HepG2 (cell line): Measurements from ENCODE around the gene WDR35. TPM values are rescaled to one million over a fixed set of nuclear protein-coding genes. Genes with fewer than 3 reads are reported as not detected.

Experiments used
- ATAC-seq: fragments of 200-7000 bp; cut with Tn5 transposase; 3 replicates; pipeline ENCODE4 v1.9.1; 2020; ENCODE audit warnings: mild to moderate bottlenecking, moderate library complexity
- BruUV-seq: library from RNA; stranded (reverse); fragments of 400-500 nt; replicated peaks from 2 replicates; lab custom pipeline; 2021; lab: Mats Ljungman, UMichigan
- CTCF ChIA-PET: fragments of 300-600 bp; formaldehyde crosslinking; extraction: SDS; loops from one replicate; lab custom pipeline; 2021; ENCODE audit warnings: low total read pairs, inconsistent platforms, low intra/inter-chr PET ratio; lab: Yijun Ruan, JAX
- POLR2A ChIA-PET: fragments of 350-600 bp; sonication (Branson Sonifier 250); formaldehyde crosslinking; loops from one replicate; lab custom pipeline; 2020; ENCODE audit warnings: antibody characterized with exemption, inconsistent platforms; lab: Yijun Ruan, JAX
- DNase-seq: peaks from one replicate; pipeline ENCODE4 v3.0.0-alpha.2; 2015; ENCODE audit warnings: low spot score
- FAIRE-seq: peaks from 3 replicates; lab custom pipeline; 2011; peaks lifted over from hg19 to GRCh38; lab: Jason Lieb, UNC
- H2AFZ ChIP-seq: one replicate; pipeline ENCODE4 v1.6.1; 2011; ENCODE audit warnings: low read length, inconsistent platforms
- H3K27ac ChIP-seq: fragments of 300-600 bp; 3 replicates; pipeline ENCODE4 v1.8.0; 2011; ENCODE audit warnings: mixed run types, mild to moderate bottlenecking, mixed read lengths, low read length, inconsistent platforms; ENCODE audit not compliant: insufficient read depth; ENCODE audit errors: extremely low read length
- H3K27me3 ChIP-seq, 2 experiments: fragments of 200-600 bp in 1 of 2; 2 replicates in 1 of 2; 3 replicates in 1 of 2; pipeline versions ENCODE4 v1.6.0 to v1.8.0; 2011; ENCODE audit warnings: low read length in 2 of 2, mild to moderate bottlenecking in 2 of 2, moderate library complexity in 2 of 2, inconsistent platforms in 1 of 2; ENCODE audit not compliant: insufficient read depth in 2 of 2, control insufficient read depth in 1 of 2
- H3K36me3 ChIP-seq, 2 experiments: fragments of 200-600 bp in 1 of 2; replicated peaks in 1 of 2; 2 replicates in 1 of 2; 3 replicates in 1 of 2; pipeline versions ENCODE4 v1.5.1 to v1.8.0; 2011; ENCODE audit warnings: low read length in 2 of 2, inconsistent platforms in 1 of 2; ENCODE audit not compliant: insufficient read depth in 2 of 2, control insufficient read depth in 1 of 2
- H3K4me1 ChIP-seq: 2 replicates; pipeline ENCODE4 v1.5.1; 2012; ENCODE audit warnings: low read length, inconsistent platforms; ENCODE audit not compliant: insufficient read depth
- H3K4me2 ChIP-seq: 2 replicates; pipeline ENCODE4 v1.6.0; 2011; ENCODE audit warnings: low read depth, low read length, inconsistent platforms
- H3K4me3 ChIP-seq, 3 experiments: fragments of 200-600 bp in 1 of 3; sonication (generic), shearing (Covaris generic) in 1 of 3; replicated peaks in 1 of 3; 2 replicates each; pipeline ENCODE4 v1.5.1; 2011 to 2016; ENCODE audit warnings: low read length in 3 of 3, inconsistent platforms in 2 of 3, low read depth in 2 of 3, mild to moderate bottlenecking in 2 of 3, control low read depth in 1 of 3, mixed read lengths in 1 of 3; ENCODE audit not compliant: insufficient read depth in 1 of 3
- H3K79me2 ChIP-seq: one replicate; pipeline ENCODE4 v1.6.1; 2011; ENCODE audit warnings: low read length, inconsistent platforms; ENCODE audit not compliant: insufficient read depth
- H3K9ac ChIP-seq: 2 replicates; pipeline ENCODE4 v1.6.0; 2011; ENCODE audit warnings: mild to moderate bottlenecking, low read depth, low read length, inconsistent platforms; ENCODE audit not compliant: insufficient read depth
- H3K9me3 ChIP-seq: 2 replicates; pipeline ENCODE4 v1.5.1; 2012; ENCODE audit warnings: mild to moderate bottlenecking, low read length
- H4K20me1 ChIP-seq: 2 replicates; pipeline ENCODE4 v1.6.0; 2011; ENCODE audit warnings: inconsistent platforms, mild to moderate bottlenecking, low read length, moderate library complexity; ENCODE audit not compliant: insufficient read depth
- MED1 ChIP-seq: sonication (generic); formaldehyde crosslinking; IDR thresholded peaks from 2 replicates; pipeline ENCODE4 v1.4.0; 2020; ENCODE audit warnings: missing genetic modification reagents
- POLR2A ChIP-seq, 2 experiments: IDR thresholded peaks; 2 replicates each; pipeline ENCODE4 v1.6.1; 2011; ENCODE audit warnings: low read depth in 2 of 2, low read length in 2 of 2, mild to moderate bottlenecking in 1 of 2, moderate library complexity in 1 of 2; ENCODE audit not compliant: insufficient read depth in 1 of 2
- SETDB1 ChIP-seq: sonication (generic); formaldehyde crosslinking; IDR thresholded peaks from 2 replicates; pipeline ENCODE4 v1.5.1; 2020; ENCODE audit warnings: missing genetic modification reagents, mild to moderate bottlenecking, borderline replicate concordance
- ZNF484 ChIP-seq: sonication (generic); formaldehyde crosslinking; IDR thresholded peaks from 2 replicates; pipeline ENCODE4 v1.5.1; 2020; ENCODE audit warnings: mild to moderate bottlenecking, low read depth, missing genetic modification reagents, borderline replicate concordance
- WGBS: methylation state at CpG from one replicate; pipeline ENCODE4 v1.1.6; 2017; ENCODE audit warnings: low lambda C conversion rate; 5-methylcytosine and 5-hydroxymethylcytosine counted together
- in situ Hi-C: cut with HindIII; loops from 2 replicates; pipeline ENCODE4 v1.10.0; 2017; ENCODE audit warnings: low pct_unique_long_range_greater_than_20kb; ENCODE audit not compliant: extremely low pct_ligation_motif_present
- intact Hi-C: fragments of 100-400 bp; cut with micrococcal nuclease; formaldehyde crosslinking; loops from one replicate; pipeline ENCODE4 v1.10.0; 2022; ENCODE audit not compliant: unreplicated experiment
- polyA plus RNA-seq, 8 experiments: library from polyadenylated mRNA; depleted of rRNA in 3 of 8; stranded (reverse) in 7 of 8; unstranded in 1 of 8; fragments of >200 nt; fragmentation: Illumina TruSeq in 4 of 8; extraction: Trizol in 4 of 8; gene quantifications; 2 replicates each; pipeline versions ENCODE4 v1.2.1 to v1.2.3, GENCODE V29; 2011 to 2016; ENCODE audit warnings: low read depth in 4 of 8, missing spikeins in 1 of 8, mixed read lengths in 1 of 8; ENCODE audit not compliant: insufficient read depth in 1 of 8
- total RNA-seq, 5 experiments: library from RNA; depleted of rRNA; stranded (reverse); fragments of >200 nt; fragmentation: Illumina TruSeq; extraction: Trizol; gene quantifications; 2 replicates each; pipeline ENCODE4 v1.2.3, GENCODE V29; 2016; ENCODE audit warnings: low read depth in 1 of 5
- TF ChIP-seq, protein P1 (sequence below): sonication (generic); formaldehyde crosslinking; IDR thresholded peaks from 2 replicates; pipeline ENCODE4 v1.4.0; 2020; ENCODE audit warnings: missing genetic modification reagents
- TF ChIP-seq, protein P2 (sequence below): sonication (generic); formaldehyde crosslinking; IDR thresholded peaks from 2 replicates; pipeline ENCODE4 v1.5.0; 2020; ENCODE audit warnings: missing genetic modification reagents, mild to moderate bottlenecking, borderline replicate concordance

The WDR35 gene
- total and polyA plus RNA-seq, 2 of the 13 experiments (the other 11 are each of a cell fraction or from before 2014, with no cell fraction given) = 11.1 to 19.6 TPM

DNA sequence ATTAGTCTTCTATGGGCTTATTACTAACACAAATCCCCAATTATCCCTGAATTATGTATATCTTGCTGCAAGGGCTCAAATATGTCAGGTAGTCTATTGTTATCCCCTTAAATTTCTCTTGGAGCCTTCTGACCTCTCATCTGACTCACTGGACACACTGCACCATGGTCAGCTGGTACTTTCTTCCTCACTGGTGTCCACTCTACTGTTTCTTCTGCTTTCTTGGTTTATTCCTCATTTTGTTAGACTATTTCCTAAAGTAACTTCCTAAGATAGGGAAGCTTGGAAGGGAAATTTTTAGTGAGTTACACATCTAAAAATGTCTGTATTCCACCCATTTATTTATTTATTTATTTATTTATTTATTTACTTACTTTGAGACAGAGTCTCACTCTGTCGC is 26.5 kb downstream of the WDR35 start:
- ATAC-seq (no peak), FAIRE-seq (no peak), DNase-seq (no peak)
- intact Hi-C loops = no loop called here
- ChIA-PET POLR2A (no interaction called here), CTCF (no interaction called here)
- Histone ChIP-seq H3K4me3 (no peak overlapping the region), H3K27me3 (no peaks in the 10 kb centered on the region), H3K4me2 (no peak overlapping the region), H3K9ac (no peak overlapping the region), H3K4me1 (no peaks in the 10 kb centered on the region), H3K9me3 (no peaks in the 10 kb centered on the region), H3K79me2 (no peaks in the 10 kb centered on the region), H2AFZ (no peak overlapping the region), H4K20me1 (no peaks in the 10 kb centered on the region), H3K27ac (no peak overlapping the region), H3K36me3 (peaks cover 8 to 15% of the 10 kb centered on the region in 2 experiments; a peak in 4 of 5 replicates)
- in situ Hi-C loops = loop anchor here (5.0 kb wide), 1 partner anchor 129 kb away; no protein-coding TSS in a partner anchor
- no TSS peak for BruUV-seq
- TF ChIP-seq MED1 (CRISPR knock-in tag) = no peak
- no peak for TF ChIP-seq ZNF484 (CRISPR knock-in tag)
- no peak for TF ChIP-seq POLR2A (IDR thresholded peaks at IDR 0.05; ENCODE audit: insufficient read depth in 1 of 2, low read depth in 2 of 2, low read length in 2 of 2)
- TF ChIP-seq, protein P1, sequence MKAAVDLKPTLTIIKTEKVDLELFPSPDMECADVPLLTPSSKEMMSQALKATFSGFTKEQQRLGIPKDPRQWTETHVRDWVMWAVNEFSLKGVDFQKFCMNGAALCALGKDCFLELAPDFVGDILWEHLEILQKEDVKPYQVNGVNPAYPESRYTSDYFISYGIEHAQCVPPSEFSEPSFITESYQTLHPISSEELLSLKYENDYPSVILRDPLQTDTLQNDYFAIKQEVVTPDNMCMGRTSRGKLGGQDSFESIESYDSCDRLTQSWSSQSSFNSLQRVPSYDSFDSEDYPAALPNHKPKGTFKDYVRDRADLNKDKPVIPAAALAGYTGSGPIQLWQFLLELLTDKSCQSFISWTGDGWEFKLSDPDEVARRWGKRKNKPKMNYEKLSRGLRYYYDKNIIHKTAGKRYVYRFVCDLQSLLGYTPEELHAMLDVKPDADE = no peak
- TF ChIP-seq SETDB1 (CRISPR knock-in tag) = no peak
- TF ChIP-seq, protein P2, sequence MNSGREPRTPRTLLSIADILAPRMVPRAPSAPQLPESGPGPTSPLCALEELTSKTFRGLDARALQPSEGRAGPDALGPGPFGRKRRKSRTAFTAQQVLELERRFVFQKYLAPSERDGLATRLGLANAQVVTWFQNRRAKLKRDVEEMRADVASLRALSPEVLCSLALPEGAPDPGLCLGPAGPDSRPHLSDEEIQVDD (CRISPR knock-in tag) = no peak
- WGBS = 100% methylated on average over 1 of the region's 1 CpG
